Neuron (in vitro differentiated cells): ENCODE measurements around the gene USH1G.
"Not testable (repeated sequence)": the region's sequence is repeated elsewhere in the genome, so short reads cannot be mapped to it uniquely, and the experiment has no call there.

ENCODE experiments used
- H2AFZ ChIP-seq: one replicate; pipeline ENCODE4 v1.6.1; 2013; ENCODE audit warnings: low read depth, mild to moderate bottlenecking, inconsistent platforms, low read length, moderate library complexity
- H3K27me3 ChIP-seq: one replicate; pipeline ENCODE4 v1.6.1; 2013; ENCODE audit warnings: low read length; ENCODE audit not compliant: insufficient read depth
- H3K36me3 ChIP-seq: one replicate; pipeline ENCODE4 v1.6.1; 2013; ENCODE audit warnings: low read length; ENCODE audit not compliant: insufficient read depth
- H3K4me1 ChIP-seq: one replicate; pipeline ENCODE4 v1.6.1; 2013; ENCODE audit warnings: low read length; ENCODE audit not compliant: insufficient read depth
- H3K4me3 ChIP-seq: 2 replicates; pipeline ENCODE4 v1.5.1; 2013; ENCODE audit warnings: mild to moderate bottlenecking, low read length, moderate library complexity
- H3K9me3 ChIP-seq: one replicate; pipeline ENCODE4 v1.6.1; 2013; ENCODE audit warnings: low read length

The USH1G gene

DNA sequence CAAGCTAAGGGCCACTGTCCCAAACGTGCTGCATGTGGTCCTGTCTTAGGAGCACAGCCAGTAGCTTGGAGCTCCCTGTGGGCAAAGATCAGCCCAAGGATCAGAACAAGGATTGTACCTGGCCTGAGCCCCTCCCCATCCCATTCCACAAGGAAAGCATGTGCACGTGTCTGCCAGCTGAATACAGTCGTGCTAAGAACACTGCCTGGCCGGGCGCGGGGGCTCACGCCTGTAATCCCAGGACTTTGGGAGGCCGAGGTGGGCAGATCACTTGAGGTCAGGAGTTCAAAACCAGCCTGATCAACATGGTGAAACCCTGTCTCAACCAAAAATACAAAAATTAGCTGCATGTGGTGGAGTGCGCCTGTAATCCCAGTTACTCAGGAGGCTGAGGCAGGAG is 53.0 kb downstream of the USH1G start:
- H3K4me1 ChIP-seq, result peaks cover 19% of the 10 kb centered on the region
- not testable (repeated sequence) for H3K27me3 ChIP-seq, H3K4me3 ChIP-seq, H3K9me3 ChIP-seq, H2AFZ ChIP-seq, H3K36me3 ChIP-seq

DNA sequence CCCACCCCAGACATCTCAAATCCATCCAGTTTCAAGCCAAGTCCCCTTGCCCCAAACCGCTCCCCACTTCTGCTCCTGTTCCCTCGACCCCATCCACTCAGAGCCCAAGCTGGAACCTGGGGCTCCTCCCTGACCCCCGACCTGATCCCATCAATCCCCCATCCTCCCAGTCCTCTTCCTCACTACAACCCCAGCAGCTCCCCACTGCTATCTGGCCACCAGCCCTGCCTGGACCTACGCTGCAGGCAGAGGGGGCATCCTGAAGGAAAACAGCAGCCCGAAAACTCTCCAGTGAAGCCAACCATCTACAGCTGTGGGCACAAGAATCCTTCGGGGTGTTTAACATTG is 54.2 kb downstream of the USH1G start:
- no peaks in the 10 kb centered on the region for H3K9me3 ChIP-seq
- peaks cover 7% of the 10 kb centered on the region for H3K36me3 ChIP-seq
- H2AFZ ChIP-seq, result no peak overlapping the region
- no peak overlapping the region for H3K4me3 ChIP-seq
- H3K27me3 ChIP-seq, result no peaks in the 10 kb centered on the region
- H3K4me1 ChIP-seq, result peaks cover 17% of the 10 kb centered on the region

GRCh38 chr17:74868251-74868907 is 54.7 kb downstream of the USH1G start:
- peaks cover 10% of the 10 kb centered on the region for H3K36me3 ChIP-seq
- peaks cover 15% of the 10 kb centered on the region for H3K4me1 ChIP-seq
- no peak overlapping the region for H3K4me3 ChIP-seq
- no peaks in the 10 kb centered on the region for H3K9me3 ChIP-seq
- H3K27me3 ChIP-seq, result no peaks in the 10 kb centered on the region
- no peak overlapping the region for H2AFZ ChIP-seq

GRCh38 chr17:74866198-74866835 is 56.7 kb downstream of the USH1G start:
- Histone ChIP-seq H2AFZ (no peak overlapping the region), H3K4me1 (peaks cover 7% of the 10 kb centered on the region), H3K4me3 (no peak overlapping the region), H3K36me3 (peaks cover 10% of the 10 kb centered on the region), H3K27me3 (peaks cover 5% of the 10 kb centered on the region), H3K9me3 (no peaks in the 10 kb centered on the region)
